Measurements from ENCODE around the gene MLLT3.

MLLT3 gene

GRCh38 chr9:20379804-20380225 lies 242.5 kb downstream of the MLLT3 start:
- DNase-seq (ENCODE audit: low read depth): peak; percentile 7

- DNase-seq (ENCODE audit: low read depth): no peak
These were observed 243.4 kb downstream of the MLLT3 start for GRCh38 chr9:20378851-20379250.

DNA sequence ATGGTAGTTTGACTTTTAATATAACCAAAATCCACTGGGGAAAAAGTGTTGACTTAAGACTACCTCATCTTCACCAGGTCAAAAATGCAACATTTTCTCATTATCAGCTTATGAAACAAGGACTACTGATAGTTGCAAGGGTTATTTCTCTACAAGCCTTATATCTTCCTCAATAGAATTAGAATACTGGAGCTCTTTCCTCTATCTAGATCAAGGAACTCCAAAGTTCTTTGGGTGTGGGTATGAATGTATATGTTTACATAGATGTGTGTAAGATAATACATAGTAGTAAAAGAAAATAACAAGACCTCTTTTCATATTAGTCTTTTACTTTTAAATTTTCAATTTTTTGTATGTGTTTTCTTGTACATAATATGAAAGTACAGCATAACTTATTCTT lies 244.5 kb downstream of the MLLT3 start:
- DNase-seq (ENCODE audit: low read depth): no peak

- DNase-seq (ENCODE audit: low read depth): no peak
These were observed 245.4 kb downstream of the MLLT3 start for GRCh38 chr9:20376731-20377375.

GRCh38 chr9:20376042-20376441 lies 246.3 kb downstream of the MLLT3 start:
- no peak for DNase-seq (ENCODE audit: low read depth)

DNA sequence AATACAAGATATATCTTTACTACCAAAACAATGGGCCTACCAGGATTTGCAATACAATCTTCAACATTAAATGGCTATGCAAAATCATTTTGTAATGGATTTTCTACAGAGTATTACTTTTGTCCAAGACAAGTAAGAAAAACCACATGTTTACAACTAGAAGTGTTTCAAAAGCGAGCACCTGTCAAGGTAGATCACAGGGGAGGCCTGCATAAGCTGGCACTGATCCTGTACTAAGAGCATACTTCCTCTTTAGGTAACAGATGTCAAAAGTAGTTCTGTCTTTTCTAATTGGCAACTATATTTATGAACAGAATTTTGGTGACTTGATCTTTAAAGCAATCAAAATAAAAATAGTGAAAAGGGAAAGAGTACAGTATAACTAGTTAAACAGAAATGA lies 249.0 kb downstream of the MLLT3 start:
- no peak for DNase-seq (ENCODE audit: low read depth)

DNA sequence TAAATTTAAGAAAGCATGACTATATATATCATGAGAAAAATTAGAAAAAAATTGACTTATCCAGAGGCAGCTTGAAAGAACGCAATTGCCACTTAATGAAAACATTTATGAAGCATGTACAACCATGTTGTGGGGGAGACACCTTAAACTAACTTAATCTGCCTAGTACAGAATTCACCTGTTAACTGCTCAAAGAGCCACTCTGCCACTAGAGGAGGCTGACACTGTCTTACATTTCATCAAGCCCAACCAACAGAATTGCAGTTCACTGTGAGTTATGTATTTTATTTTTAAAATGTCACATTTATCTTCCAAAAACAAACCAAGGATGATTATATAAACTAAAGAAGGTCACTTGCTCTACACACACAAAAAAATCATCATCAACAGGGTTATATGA lies 252.9 kb downstream of the MLLT3 start:
- no peak for DNase-seq (ENCODE audit: low read depth)

- no peak for DNase-seq (ENCODE audit: low read depth)
These were observed 254.4 kb downstream of the MLLT3 start for GRCh38 chr9:20367855-20368254.

GRCh38 chr9:20364959-20365358 lies 257.3 kb downstream of the MLLT3 start:
- no peak for DNase-seq (ENCODE audit: low read depth)

- no peak for DNase-seq (ENCODE audit: low read depth)
These were observed 259.1 kb downstream of the MLLT3 start for GRCh38 chr9:20363233-20363632.

- no peak for DNase-seq (ENCODE audit: low read depth)
These were observed 260.4 kb downstream of the MLLT3 start for GRCh38 chr9:20361656-20362570.

- no peak for DNase-seq (ENCODE audit: low read depth)
These were observed 261.1 kb downstream of the MLLT3 start for GRCh38 chr9:20361229-20361628.

DNA sequence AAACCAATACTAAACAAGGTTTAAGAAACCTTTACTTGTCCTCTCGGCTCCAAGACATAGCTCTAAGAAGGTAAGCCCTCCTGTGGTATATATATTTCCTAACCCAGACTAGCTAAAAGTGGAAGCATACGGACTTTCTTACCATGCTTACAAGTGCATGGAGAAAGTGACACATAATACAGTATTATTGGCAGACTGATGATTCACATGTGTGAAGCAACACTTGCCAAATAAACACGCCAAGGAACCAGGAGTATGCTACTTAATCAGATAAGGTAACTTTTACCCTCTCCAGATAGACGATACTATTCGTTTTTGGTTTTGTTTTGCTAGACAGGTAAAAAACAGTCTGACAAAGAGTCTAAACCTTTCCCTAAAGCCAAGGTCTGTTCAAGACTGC lies 264.1 kb downstream of the MLLT3 start:
- DNase-seq (ENCODE audit: low read depth): peak; percentile 55

DNA sequence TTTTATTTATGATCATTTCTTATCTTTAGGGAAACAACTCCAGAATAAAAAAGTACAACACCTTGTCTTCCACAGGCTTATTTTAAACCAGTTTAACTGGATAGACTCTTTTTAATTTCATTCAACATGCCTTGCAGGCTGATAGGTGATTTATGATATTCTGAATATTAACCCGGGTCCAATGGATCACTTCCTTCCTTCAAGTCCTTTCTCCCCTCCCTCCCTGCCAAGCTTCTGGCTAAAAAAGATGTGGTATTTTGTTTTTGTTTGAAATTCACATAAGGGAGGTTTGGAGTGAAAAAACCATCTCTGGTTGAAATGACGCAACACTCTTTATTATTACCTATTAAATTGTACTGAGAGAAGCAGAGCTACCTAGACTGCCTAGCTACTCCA lies 265.3 kb downstream of the MLLT3 start:
- DNase-seq (ENCODE audit: low read depth): peak; percentile 7

GRCh38 chr9:20356403-20357036 lies 265.8 kb downstream of the MLLT3 start:
- DNase-seq (ENCODE audit: low read depth): peak; percentile 88

GRCh38 chr9:20355022-20355421 lies 267.3 kb downstream of the MLLT3 start:
- DNase-seq (ENCODE audit: low read depth): peak; percentile 90

DNA sequence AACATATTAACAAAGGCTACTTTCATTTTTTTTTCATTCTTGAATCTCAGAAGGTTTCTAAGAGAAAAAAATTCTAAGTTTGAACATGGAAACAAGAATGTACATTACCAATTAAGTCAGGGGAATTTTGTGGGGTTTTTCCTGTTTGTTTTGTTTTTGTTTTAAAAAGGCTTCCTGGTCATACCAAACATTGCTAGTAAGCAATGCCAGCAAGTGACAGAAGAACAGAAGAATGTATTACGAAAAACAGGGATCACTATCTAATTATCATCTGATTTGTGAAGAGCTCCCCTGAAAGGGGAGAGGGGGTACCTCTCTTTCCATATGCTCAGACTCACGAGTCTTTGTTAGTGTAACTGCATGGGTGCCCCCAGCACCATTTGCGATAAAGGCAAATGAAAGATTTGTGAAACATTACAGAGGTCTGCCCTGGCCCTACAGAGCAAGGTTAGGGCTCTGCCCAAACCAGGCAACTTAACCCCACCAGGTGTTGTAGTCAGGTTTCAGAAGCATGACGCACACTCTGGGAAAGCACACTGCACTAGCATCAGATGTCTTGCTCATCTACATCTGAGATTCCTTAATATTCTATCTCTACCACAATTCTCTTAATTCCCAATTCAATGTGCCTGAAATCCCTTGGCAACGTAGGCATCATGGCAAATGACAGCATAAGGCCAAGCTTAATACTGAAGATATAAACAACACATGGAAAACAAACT lies 268.2 kb downstream of the MLLT3 start:
- peak; percentile 74 for DNase-seq (ENCODE audit: low read depth)

GRCh38 chr9:20353524-20353923 lies 268.8 kb downstream of the MLLT3 start:
- DNase-seq (ENCODE audit: low read depth): peak; percentile 11

- peak; percentile 51 for DNase-seq (ENCODE audit: low read depth)
These were observed 269.7 kb downstream of the MLLT3 start for GRCh38 chr9:20352591-20352990.

DNA sequence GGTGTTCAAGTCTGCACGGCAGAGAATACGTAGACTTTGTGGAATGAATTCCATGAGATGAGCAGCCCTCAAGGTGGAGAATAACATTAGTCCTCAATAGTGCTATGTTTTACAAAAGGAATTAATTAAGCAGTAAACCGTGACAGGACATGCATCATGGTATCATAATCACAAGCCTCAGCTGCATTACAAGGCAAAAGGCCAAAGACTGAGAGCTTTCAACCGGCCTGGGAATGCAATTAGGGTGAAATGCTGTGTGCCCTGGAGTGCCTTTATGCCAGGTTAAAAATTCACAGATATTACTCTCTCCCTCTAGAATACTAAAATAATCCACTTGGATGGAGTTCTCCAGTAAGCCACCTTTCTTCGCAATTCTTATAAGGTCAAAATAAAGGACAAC lies 270.6 kb downstream of the MLLT3 start:
- DNase-seq (ENCODE audit: low read depth): peak; percentile 65

- DNase-seq (ENCODE audit: low read depth): no peak
These were observed 272.7 kb downstream of the MLLT3 start for GRCh38 chr9:20349568-20349967.

DNA sequence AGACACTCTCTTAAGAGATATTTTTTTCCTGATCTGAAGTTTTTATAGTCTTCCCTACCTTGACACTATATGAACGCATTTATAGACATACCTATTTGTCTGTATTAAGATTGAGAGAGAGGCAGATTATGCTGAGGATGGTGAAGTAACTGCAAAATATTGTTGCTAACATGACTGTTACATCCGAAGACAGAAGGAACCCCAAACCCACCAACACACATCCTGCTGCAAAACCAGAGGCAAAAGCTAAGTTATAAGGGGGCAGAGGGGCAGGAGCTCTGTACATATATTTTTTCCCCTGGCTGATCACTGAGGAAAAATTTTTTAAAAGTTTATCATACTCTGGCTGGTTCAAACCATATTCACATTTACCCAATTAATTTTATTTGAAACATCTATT lies 279.0 kb downstream of the MLLT3 start:
- DNase-seq (ENCODE audit: low read depth): no peak
